OCI-LY7 (cell line): ENCODE data around the gene SWT1.

ENCODE experiments used
- CTCF ChIP-seq: fragments of 200-600 bp; sonication (generic); conservative IDR thresholded peaks from 2 replicates; pipeline ENCODE4 v1.5.1; 2014; ENCODE audit warnings: mild to moderate bottlenecking, antibody characterized with exemption, low read length, moderate library complexity, mixed read lengths
- EZH2phosphoT487 ChIP-seq: fragments of 200-600 bp; sonication (generic); IDR thresholded peaks from 2 replicates; pipeline ENCODE4 v1.6.1; 2018; ENCODE audit warnings: low read depth, borderline replicate concordance, mild to moderate bottlenecking, mixed run types, antibody characterized with exemption, low read length, moderate library complexity, mixed read lengths

- TF ChIP-seq CTCF: no peak
- no peak for TF ChIP-seq EZH2phosphoT487
Observed at GRCh38 chr1:185228979-185229378, 72.0 kb downstream of the SWT1 start.
